GM06990 (cell line): ENCODE results near the gene LTA.
"Not testable (repeated sequence)": the region's sequence is repeated elsewhere in the genome, so short reads cannot be mapped to it uniquely, and the experiment has no call there.

Experiments
- DNase-seq: peaks from one replicate; pipeline ENCODE4 v3.0.0-alpha.2; 2011; ENCODE audit not compliant: insufficient read length; ENCODE audit errors: extremely low read depth
- H3K27me3 ChIP-seq: replicated peaks from 2 replicates; pipeline ENCODE4 v1.6.0; 2011; ENCODE audit warnings: low read length; ENCODE audit not compliant: control insufficient read depth, insufficient read depth
- H3K36me3 ChIP-seq: 2 replicates; pipeline ENCODE4 v1.5.1; 2011; ENCODE audit warnings: low read length; ENCODE audit not compliant: control insufficient read depth, insufficient read depth
- H3K4me3 ChIP-seq: replicated peaks from 2 replicates; pipeline ENCODE4 v1.5.1; 2011; ENCODE audit warnings: low read depth, mild to moderate bottlenecking, control low read depth, low read length
- TF ChIP-seq, protein P1 (sequence below): IDR thresholded peaks from 2 replicates; pipeline ENCODE4 v1.5.1; 2011; ENCODE audit warnings: low read length, control low read depth, mild to moderate bottlenecking, inconsistent platforms; ENCODE audit not compliant: insufficient read depth, poor library complexity, severe bottlenecking

The LTA gene

DNA sequence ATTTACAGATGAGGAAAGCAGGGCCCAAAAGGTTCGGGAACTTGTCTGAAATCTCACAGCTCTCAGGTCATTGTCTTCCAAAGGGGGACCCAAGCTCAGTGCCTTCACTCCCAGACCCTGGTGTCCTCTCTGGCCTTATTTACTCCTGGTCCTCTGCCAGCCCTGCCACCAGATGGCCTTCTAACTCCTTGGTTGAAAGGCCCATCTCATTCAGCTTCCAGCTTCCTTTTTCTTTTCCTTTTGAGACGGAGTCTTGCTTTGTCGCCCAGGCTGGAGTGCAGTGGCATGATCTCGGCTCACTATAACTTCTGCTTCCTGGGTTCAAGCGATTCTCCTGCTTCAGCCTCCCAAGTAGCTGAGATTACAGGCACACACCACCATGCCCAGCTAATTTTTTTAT lies 20.7 kb upstream of the LTA start:
- DNase-seq, H3K36me3 ChIP-seq, H3K27me3 ChIP-seq, H3K4me3 ChIP-seq: not testable (repeated sequence)
- TF ChIP-seq, protein P1, sequence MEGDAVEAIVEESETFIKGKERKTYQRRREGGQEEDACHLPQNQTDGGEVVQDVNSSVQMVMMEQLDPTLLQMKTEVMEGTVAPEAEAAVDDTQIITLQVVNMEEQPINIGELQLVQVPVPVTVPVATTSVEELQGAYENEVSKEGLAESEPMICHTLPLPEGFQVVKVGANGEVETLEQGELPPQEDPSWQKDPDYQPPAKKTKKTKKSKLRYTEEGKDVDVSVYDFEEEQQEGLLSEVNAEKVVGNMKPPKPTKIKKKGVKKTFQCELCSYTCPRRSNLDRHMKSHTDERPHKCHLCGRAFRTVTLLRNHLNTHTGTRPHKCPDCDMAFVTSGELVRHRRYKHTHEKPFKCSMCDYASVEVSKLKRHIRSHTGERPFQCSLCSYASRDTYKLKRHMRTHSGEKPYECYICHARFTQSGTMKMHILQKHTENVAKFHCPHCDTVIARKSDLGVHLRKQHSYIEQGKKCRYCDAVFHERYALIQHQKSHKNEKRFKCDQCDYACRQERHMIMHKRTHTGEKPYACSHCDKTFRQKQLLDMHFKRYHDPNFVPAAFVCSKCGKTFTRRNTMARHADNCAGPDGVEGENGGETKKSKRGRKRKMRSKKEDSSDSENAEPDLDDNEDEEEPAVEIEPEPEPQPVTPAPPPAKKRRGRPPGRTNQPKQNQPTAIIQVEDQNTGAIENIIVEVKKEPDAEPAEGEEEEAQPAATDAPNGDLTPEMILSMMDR = peak; percentile 68

DNA sequence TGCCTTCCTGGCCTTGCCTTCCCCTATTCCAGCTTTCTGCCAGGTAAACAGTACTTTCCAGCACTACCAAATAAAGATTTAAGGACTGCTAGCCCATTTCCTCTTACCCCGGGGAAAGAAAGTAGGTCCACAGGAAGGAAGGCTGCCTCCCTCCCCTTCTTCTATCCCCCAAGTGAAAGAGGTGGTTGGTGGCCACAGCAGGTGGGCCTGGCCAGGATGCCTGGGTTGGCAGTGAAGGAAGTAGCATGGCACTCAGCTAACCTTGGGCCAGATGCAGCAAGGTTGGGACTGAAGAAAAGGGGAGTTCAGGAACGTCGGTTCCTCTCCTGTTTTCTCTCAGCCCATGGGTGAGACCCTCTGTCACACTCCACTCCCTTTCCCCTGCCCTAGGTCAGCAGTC lies 15.8 kb upstream of the LTA start:
- Histone ChIP-seq H3K36me3 (peaks cover 1% of the 10 kb centered on the region), H3K27me3 (no peaks in the 10 kb centered on the region), H3K4me3 (no peak overlapping the region; the same call in 1 of the 2 replicates)
- TF ChIP-seq, protein P1 = no peak
- no peak for DNase-seq

DNA sequence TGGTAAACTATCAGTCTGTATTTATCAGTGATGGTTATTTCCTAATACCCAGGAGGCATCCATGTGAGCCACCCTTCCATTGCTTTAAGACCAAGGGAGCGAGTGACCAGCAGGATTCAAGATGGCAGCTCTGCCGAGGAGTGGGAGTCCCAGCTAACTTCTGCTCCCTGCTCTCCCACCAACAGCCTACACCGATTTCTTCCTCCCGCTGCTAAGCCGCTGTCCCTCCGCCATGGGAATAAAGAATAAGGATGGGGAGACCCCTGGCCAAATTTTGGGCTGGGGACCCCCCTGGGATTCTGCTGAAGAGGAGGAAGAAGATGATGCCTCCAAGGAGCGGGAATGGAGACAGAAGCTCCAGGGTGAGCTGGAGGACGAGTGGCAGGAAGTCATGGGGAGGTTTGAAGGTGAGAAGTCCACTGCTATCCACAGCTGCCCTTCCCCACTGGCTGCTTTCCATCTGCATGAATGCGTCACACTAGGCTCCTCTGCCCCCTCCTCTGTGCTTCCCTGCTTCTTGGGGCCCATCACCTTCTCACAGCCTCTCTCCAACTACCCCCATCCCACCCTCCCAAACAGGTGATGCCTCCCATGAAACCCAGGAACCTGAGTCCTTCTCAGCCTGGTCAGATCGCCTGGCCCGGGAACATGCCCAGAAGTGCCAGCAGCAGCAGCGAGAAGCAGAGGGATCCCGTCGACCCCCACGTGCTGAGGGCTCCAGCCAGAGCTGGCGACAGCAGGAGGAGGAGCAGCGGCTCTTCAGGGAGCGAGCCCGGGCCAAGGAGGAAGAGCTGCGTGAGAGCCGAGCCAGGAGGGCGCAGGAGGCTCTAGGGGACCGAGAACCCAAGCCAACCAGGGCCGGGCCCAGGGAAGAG lies 14.4 kb upstream of the LTA start:
- no peak for DNase-seq
- TF ChIP-seq, protein P1 = no peak
- no peak overlapping the region for H3K4me3 ChIP-seq
- peaks cover 1% of the 10 kb centered on the region for H3K36me3 ChIP-seq
- H3K27me3 ChIP-seq = no peaks in the 10 kb centered on the region

DNA sequence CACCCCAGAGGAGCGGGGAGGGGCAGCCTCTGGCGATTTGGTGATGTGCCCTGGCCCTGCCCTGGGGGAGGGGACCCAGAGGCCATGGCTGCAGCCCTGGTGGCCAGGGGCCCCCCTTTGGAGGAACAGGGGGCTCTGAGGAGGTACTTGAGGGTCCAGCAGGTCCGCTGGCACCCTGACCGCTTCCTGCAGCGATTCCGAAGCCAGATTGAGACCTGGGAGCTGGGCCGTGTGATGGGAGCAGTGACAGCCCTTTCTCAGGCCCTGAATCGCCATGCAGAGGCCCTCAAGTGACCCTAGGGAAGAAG lies 13.8 kb upstream of the LTA start:
- DNase-seq = no peak
- no peaks in the 10 kb centered on the region for H3K27me3 ChIP-seq
- TF ChIP-seq, protein P1 = no peak
- H3K36me3 ChIP-seq = peaks cover 1% of the 10 kb centered on the region
- H3K4me3 ChIP-seq = peak overlapping the region; percentile 21

- H3K27me3 ChIP-seq = no peaks in the 10 kb centered on the region
- peak; percentile 83 for DNase-seq
- TF ChIP-seq, protein P1 = no peak
- H3K36me3 ChIP-seq = peaks cover 1% of the 10 kb centered on the region
- peak overlapping the region; percentile 33 for H3K4me3 ChIP-seq
These were observed 13.2 kb upstream of the LTA start for GRCh38 chr6:31558631-31559500.
